Measurements from ENCODE around the gene GNB3.

The GNB3 gene

GRCh38 chr12:6819106-6820030, 21.4 kb upstream of the GNB3 start:
- H3K9me3 Mint-ChIP-seq = no peaks in the 10 kb centered on the region
- peaks cover 4% of the 10 kb centered on the region for H3K36me3 Mint-ChIP-seq
- peaks cover 17% of the 10 kb centered on the region for H3K4me1 Mint-ChIP-seq
- ATAC-seq (no peak), DNase-seq (ENCODE audit: low spot score in 2 of 2) (no peak)
- no peak overlapping the region for H3K27ac Mint-ChIP-seq
- H3K4me3 Mint-ChIP-seq = no peak overlapping the region

- peak overlapping the region; percentile 77 for H3K27ac Mint-ChIP-seq
- no peak overlapping the region for H3K4me3 Mint-ChIP-seq
- ATAC-seq (no peak), DNase-seq (ENCODE audit: low spot score in 2 of 2) (no peak)
- peaks cover 4% of the 10 kb centered on the region for H3K36me3 Mint-ChIP-seq
- H3K4me1 Mint-ChIP-seq = peaks cover 22% of the 10 kb centered on the region
- no peaks in the 10 kb centered on the region for H3K9me3 Mint-ChIP-seq
These were observed 20.6 kb upstream of the GNB3 start for GRCh38 chr12:6820166-6820565.

- Mint-ChIP-seq H3K4me3 (peak within 1 kb of the TSS; percentile 56), H3K4me1 (peaks cover 33% of the 10 kb centered on the region), H3K9me3 (no peaks in the 10 kb centered on the region), H3K36me3 (peaks cover 4% of the 10 kb centered on the region), H3K27ac (peak within 1 kb of the TSS; percentile 77)
- ATAC-seq = no peak
- DNase-seq (ENCODE audit: low spot score in 2 of 2) = no peak
These were observed 18.9 kb upstream of the GNB3 start, which contains the start of gene GPR162 for GRCh38 chr12:6821591-6822425. Gene GPR162, plus strand, starts transcription at chr12:6821821. Its CDS starts 2,078 bp downstream, at chr12:6823899.

GRCh38 chr12:6822426-6823135, 18.1 kb upstream of the GNB3 start:
- Mint-ChIP-seq H3K9me3 (no peaks in the 10 kb centered on the region), H3K4me3 (peak overlapping the region; percentile 56), H3K27ac (peak overlapping the region; percentile 53), H3K36me3 (peaks cover 4% of the 10 kb centered on the region), H3K4me1 (peaks cover 40% of the 10 kb centered on the region)
- DNase-seq (ENCODE audit: low spot score in 2 of 2) (no peak), ATAC-seq (no peak)

GRCh38 chr12:6823182-6824084, 17.3 kb upstream of the GNB3 start:
- Mint-ChIP-seq H3K36me3 (peaks cover 4% of the 10 kb centered on the region), H3K4me1 (peaks cover 48% of the 10 kb centered on the region), H3K9me3 (no peaks in the 10 kb centered on the region), H3K4me3 (no peak overlapping the region), H3K27ac (no peak overlapping the region)
- ATAC-seq (no peak), DNase-seq (ENCODE audit: low spot score in 2 of 2) (no peak)

- DNase-seq (ENCODE audit: low spot score in 2 of 2) (no peak), ATAC-seq (no peak)
- Mint-ChIP-seq H3K4me3 (no peak overlapping the region), H3K27ac (no peak overlapping the region), H3K9me3 (no peaks in the 10 kb centered on the region), H3K36me3 (peaks cover 7% of the 10 kb centered on the region), H3K4me1 (peaks cover 55% of the 10 kb centered on the region)
These were observed 16.5 kb upstream of the GNB3 start for GRCh38 chr12:6824085-6824775.

GRCh38 chr12:6824901-6825381, 15.8 kb upstream of the GNB3 start:
- Mint-ChIP-seq H3K4me3 (no peak overlapping the region), H3K27ac (no peak overlapping the region), H3K36me3 (peaks cover 9% of the 10 kb centered on the region), H3K9me3 (no peaks in the 10 kb centered on the region), H3K4me1 (peaks cover 60% of the 10 kb centered on the region)
- ATAC-seq (no peak), DNase-seq (ENCODE audit: low spot score in 2 of 2) (no peak)

- ATAC-seq (peak; percentile 76), DNase-seq (ENCODE audit: low spot score in 2 of 2) (peak; percentile 84 to 94)
- H3K4me3 Mint-ChIP-seq = peak overlapping the region; percentile 19
These were observed 15.2 kb upstream of the GNB3 start for GRCh38 chr12:6825398-6826124.

GRCh38 chr12:6826125-6826733, 14.5 kb upstream of the GNB3 start:
- no peak overlapping the region for H3K4me3 Mint-ChIP-seq
- no peak overlapping the region for H3K27ac Mint-ChIP-seq
- peaks cover 54% of the 10 kb centered on the region for H3K4me1 Mint-ChIP-seq
- peaks cover 9% of the 10 kb centered on the region for H3K36me3 Mint-ChIP-seq
- ATAC-seq (no peak), DNase-seq (ENCODE audit: low spot score in 2 of 2) (no peak)
- H3K9me3 Mint-ChIP-seq = no peaks in the 10 kb centered on the region

More at GRCh38 chr12:6825398-6826124, 15.2 kb upstream of the GNB3 start:
- Mint-ChIP-seq H3K9me3 (no peaks in the 10 kb centered on the region), H3K4me1 (peaks cover 60% of the 10 kb centered on the region), H3K27ac (no peak overlapping the region), H3K36me3 (peaks cover 9% of the 10 kb centered on the region)

GRCh38 chr12:6826734-6827436, 13.8 kb upstream of the GNB3 start:
- Mint-ChIP-seq H3K27ac (peak overlapping the region; percentile 9), H3K9me3 (no peaks in the 10 kb centered on the region), H3K36me3 (peaks cover 9% of the 10 kb centered on the region), H3K4me3 (peak overlapping the region; percentile 91), H3K4me1 (peaks cover 48% of the 10 kb centered on the region)
- DNase-seq (ENCODE audit: low spot score in 2 of 2) = no peak
- no peak for ATAC-seq

- H3K4me1 Mint-ChIP-seq = peaks cover 43% of the 10 kb centered on the region
- ATAC-seq (peak; percentile 14), DNase-seq (ENCODE audit: low spot score in 2 of 2) (no peak)
- H3K9me3 Mint-ChIP-seq = no peaks in the 10 kb centered on the region
- peak overlapping the region; percentile 91 for H3K4me3 Mint-ChIP-seq
- peaks cover 9% of the 10 kb centered on the region for H3K36me3 Mint-ChIP-seq
- H3K27ac Mint-ChIP-seq = peak overlapping the region; percentile 9
These were observed 13.3 kb upstream of the GNB3 start for GRCh38 chr12:6827437-6827911.
